H1 (cell line): ENCODE measurements around the gene TSPAN1. TPM values are rescaled to one million over a fixed set of nuclear protein-coding genes. Genes with fewer than 3 reads are reported as not detected.

ENCODE experiments used
- CTCF ChIA-PET: fragments of 300-600 bp; sonication (Branson Sonifier 250); formaldehyde crosslinking; loops from one replicate; lab custom pipeline; 2021; ENCODE audit not compliant: partially characterized antibody; lab: Charles Lee
- POLR2A ChIA-PET: fragments of 300-600 bp; sonication (Branson Sonifier 250); formaldehyde crosslinking; loops from one replicate; lab custom pipeline; 2021; ENCODE audit warnings: inconsistent platforms; ENCODE audit not compliant: partially characterized antibody; lab: Charles Lee
- DNase-seq, 2 experiments: peaks; one replicate each; pipeline versions ENCODE4 v3.0.0 to v3.0.0-alpha.2; 2010 to 2022; ENCODE audit warnings: low spot score in 2 of 2, low read depth in 1 of 2, mixed read lengths in 1 of 2
- FAIRE-seq: peaks from 2 replicates; lab custom pipeline; 2011; peaks lifted over from hg19 to GRCh38; lab: Jason Lieb, UNC
- H2AFZ ChIP-seq: 2 replicates; pipeline ENCODE4 v1.8.1; 2012; ENCODE audit warnings: low read length, inconsistent platforms
- H2AK5ac ChIP-seq: 2 replicates; pipeline ENCODE4 v1.6.1; 2013; ENCODE audit warnings: low read depth, low read length
- H2BK120ac ChIP-seq: replicated peaks from 2 replicates; pipeline ENCODE3; 2013; ENCODE audit warnings: low read depth, low read length, inconsistent platforms
- H2BK12ac ChIP-seq: 2 replicates; pipeline ENCODE4 v1.6.1; 2013; ENCODE audit warnings: low read depth, low read length
- H2BK15ac ChIP-seq: 2 replicates; pipeline ENCODE4 v1.6.1; 2013; ENCODE audit warnings: low read length
- H2BK20ac ChIP-seq: 2 replicates; pipeline ENCODE4 v1.6.1; 2013; ENCODE audit warnings: low read length
- H2BK5ac ChIP-seq: 2 replicates; pipeline ENCODE4 v1.6.1; 2013; ENCODE audit warnings: low read depth, low read length
- H3K14ac ChIP-seq: 2 replicates; pipeline ENCODE4 v1.6.1; 2013; ENCODE audit warnings: inconsistent platforms; ENCODE audit not compliant: insufficient read length
- H3K18ac ChIP-seq: 2 replicates; pipeline ENCODE4 v1.6.1; 2013; ENCODE audit warnings: low read length; ENCODE audit errors: extremely low read depth
- H3K23ac ChIP-seq: 2 replicates; pipeline ENCODE4 v1.6.1; 2013; ENCODE audit warnings: inconsistent platforms; ENCODE audit not compliant: insufficient read length
- H3K23me2 ChIP-seq: 2 replicates; pipeline ENCODE4 v1.6.1; 2013; ENCODE audit warnings: low read depth, low read length
- H3K27ac ChIP-seq: 2 replicates; pipeline ENCODE4 v1.6.1; 2011; ENCODE audit warnings: low read depth, low read length, inconsistent platforms
- H3K27me3 ChIP-seq, 4 experiments: replicated peaks in 1 of 4; 1 replicate in 1 of 4; 2 replicates in 3 of 4; pipeline versions ENCODE4 v1.6.1 to v1.8.1; 2011 to 2013; ENCODE audit warnings: low read length in 3 of 4, mild to moderate bottlenecking in 3 of 4, inconsistent platforms in 2 of 4, mixed read lengths in 2 of 4, moderate library complexity in 1 of 4; ENCODE audit not compliant: control insufficient read depth in 3 of 4, insufficient read depth in 3 of 4; ENCODE audit errors: extremely low read depth in 1 of 4
- H3K36me3 ChIP-seq, 4 experiments: 2 replicates each; pipeline versions ENCODE4 v1.6.1 to v1.8.1; 2011 to 2013; ENCODE audit warnings: mild to moderate bottlenecking in 4 of 4, low read length in 3 of 4, moderate library complexity in 2 of 4, control low read depth in 1 of 4, inconsistent platforms in 1 of 4; ENCODE audit not compliant: insufficient read depth in 4 of 4, control insufficient read depth in 2 of 4
- H3K4ac ChIP-seq: replicated peaks from 2 replicates; pipeline ENCODE3; 2013; ENCODE audit warnings: low read length, low read depth, mixed read lengths, inconsistent platforms; ENCODE audit not compliant: insufficient read length
- H3K4me1 ChIP-seq, 4 experiments: replicated peaks in 1 of 4; 1 replicate in 1 of 4; 2 replicates in 3 of 4; pipeline versions ENCODE4 v1.6.1 to v1.8.1; 2011 to 2013; ENCODE audit warnings: low read length in 3 of 4, inconsistent platforms in 2 of 4, mixed read lengths in 1 of 4; ENCODE audit not compliant: insufficient read depth in 4 of 4, control insufficient read depth in 3 of 4
- H3K4me2 ChIP-seq, 2 experiments: 2 replicates each; pipeline versions ENCODE4 v1.6.1 to v1.8.1; 2011 to 2013; ENCODE audit warnings: low read depth in 2 of 2, low read length in 2 of 2, control low read depth in 1 of 2, inconsistent platforms in 1 of 2, mild to moderate bottlenecking in 1 of 2; ENCODE audit not compliant: insufficient read depth in 1 of 2
- H3K4me3 ChIP-seq, 4 experiments: fragments of 200-600, 300-600 bp in 1 of 4; sonication (generic), shearing (Covaris generic), sonication (Bioruptor Twin) in 1 of 4; 2 replicates each; pipeline versions ENCODE4 v1.5.1 to v1.8.1; 2011 to 2016; ENCODE audit warnings: low read length in 4 of 4, low read depth in 3 of 4, control low read depth in 2 of 4, inconsistent platforms in 2 of 4, mild to moderate bottlenecking in 2 of 4, mixed read lengths in 1 of 4, moderate library complexity in 1 of 4; ENCODE audit not compliant: insufficient read depth in 2 of 4; ENCODE audit errors: extremely low read depth in 1 of 4
- H3K56ac ChIP-seq: replicated peaks from 2 replicates; pipeline ENCODE3; 2013; ENCODE audit warnings: low read depth, mild to moderate bottlenecking, mixed read lengths, low read length, inconsistent platforms; ENCODE audit not compliant: insufficient read length
- H3K79me1 ChIP-seq: 2 replicates; pipeline ENCODE4 v1.6.1; 2013; ENCODE audit warnings: low read depth, low read length, control low read depth
- H3K79me2 ChIP-seq, 2 experiments: 2 replicates each; pipeline versions ENCODE4 v1.6.1 to v1.8.1; 2012 to 2013; ENCODE audit warnings: low read length in 2 of 2, mild to moderate bottlenecking in 2 of 2, inconsistent platforms in 1 of 2; ENCODE audit not compliant: insufficient read depth in 2 of 2, control insufficient read depth in 1 of 2
- H3K9ac ChIP-seq, 4 experiments: replicated peaks in 1 of 4; 1 replicate in 1 of 4; 2 replicates in 3 of 4; pipeline versions ENCODE4 v1.6.1 to v1.8.1; 2011 to 2013; ENCODE audit warnings: low read depth in 3 of 4, low read length in 3 of 4, control low read depth in 2 of 4, mild to moderate bottlenecking in 2 of 4, moderate library complexity in 2 of 4, inconsistent platforms in 1 of 4; ENCODE audit errors: extremely low read depth in 1 of 4
- H3K9me3 ChIP-seq, 2 experiments: 2 replicates each; pipeline versions ENCODE4 v1.6.1 to v1.8.1; 2012 to 2013; ENCODE audit warnings: mild to moderate bottlenecking in 2 of 2, moderate library complexity in 2 of 2, control low read depth in 1 of 2, inconsistent platforms in 1 of 2, low read depth in 1 of 2, low read length in 1 of 2, mixed read lengths in 1 of 2; ENCODE audit not compliant: insufficient read depth in 2 of 2
- H4K20me1 ChIP-seq, 2 experiments: replicated peaks in 1 of 2; 2 replicates each; pipeline versions ENCODE3 to v1.8.1; 2011 to 2013; ENCODE audit warnings: inconsistent platforms in 2 of 2, low read length in 2 of 2, mild to moderate bottlenecking in 1 of 2; ENCODE audit not compliant: insufficient read depth in 2 of 2, control insufficient read depth in 1 of 2
- H4K5ac ChIP-seq: 2 replicates; pipeline ENCODE4 v1.6.1; 2013; ENCODE audit warnings: low read length, low read depth, mixed read lengths, inconsistent platforms; ENCODE audit not compliant: insufficient read length
- H4K8ac ChIP-seq: 2 replicates; pipeline ENCODE4 v1.8.0; 2013; ENCODE audit warnings: mild to moderate bottlenecking, moderate library complexity, low read length, inconsistent platforms; ENCODE audit not compliant: insufficient read depth; ENCODE audit errors: extremely low read depth
- H4K91ac ChIP-seq: replicated peaks from 2 replicates; pipeline ENCODE3; 2013; ENCODE audit warnings: low read length, mixed read lengths, inconsistent platforms; ENCODE audit not compliant: insufficient read length
- ASH2L ChIP-seq: fragments of 200-600, 300-600 bp; sonication (generic); IDR thresholded peaks from one replicate; pipeline ENCODE4 v1.7.1; 2017; ENCODE audit warnings: low read length
- BACH1 ChIP-seq: IDR thresholded peaks from 2 replicates; pipeline ENCODE4 v1.6.1; 2012; ENCODE audit warnings: low read length, improper control_type of control experiment
- CBX5 ChIP-seq: fragments of 300-800, 300-1000 bp; sonication (generic); IDR thresholded peaks from 2 replicates; pipeline ENCODE4 v1.7.1; 2016; ENCODE audit warnings: antibody characterized with exemption, low read length, low read depth
- HDAC2 ChIP-seq, 2 experiments: fragments of 300-600 bp in 1 of 2; sonication (generic) in 1 of 2; IDR thresholded peaks; 2 replicates each; pipeline ENCODE4 v1.6.1; 2011 to 2012; ENCODE audit warnings: low read depth in 2 of 2, low read length in 2 of 2, mild to moderate bottlenecking in 2 of 2, moderate library complexity in 2 of 2, borderline replicate concordance in 1 of 2, inconsistent platforms in 1 of 2
- MAFK ChIP-seq: IDR thresholded peaks from 2 replicates; pipeline ENCODE4 v1.6.1; 2012; ENCODE audit warnings: low read depth, mild to moderate bottlenecking, improper control_type of control experiment, low read length
- NANOG ChIP-seq: IDR thresholded peaks from 2 replicates; pipeline ENCODE4 v1.6.1; 2011; ENCODE audit warnings: low read length, low read depth, mild to moderate bottlenecking, inconsistent platforms; ENCODE audit not compliant: insufficient read depth, poor library complexity, severe bottlenecking
- RNF2 ChIP-seq: fragments of 200-900, 300-1000 bp; sonication (generic); IDR thresholded peaks from 2 replicates; pipeline ENCODE4 v1.7.1; 2016; ENCODE audit warnings: borderline replicate concordance, low read depth, mild to moderate bottlenecking, antibody characterized with exemption, low read length; ENCODE audit not compliant: poor library complexity, severe bottlenecking; ENCODE audit errors: missing control alignments
- TAF1 ChIP-seq: IDR thresholded peaks from 2 replicates; pipeline ENCODE4 v1.6.1; 2011; ENCODE audit warnings: mild to moderate bottlenecking, low read depth, low read length
- TAF7 ChIP-seq: optimal IDR thresholded peaks from 2 replicates; pipeline ENCODE3; 2011; ENCODE audit warnings: low read depth, mild to moderate bottlenecking, inconsistent platforms, low read length, moderate library complexity, borderline replicate concordance
- WGBS, 2 experiments: shearing (Covaris generic) in 1 of 2; methylation state at CpG; one replicate each; pipeline versions ENCODE4 v1.1.6 to v1.1.7; 2013 to 2015; ENCODE audit warnings: low lambda C conversion rate in 2 of 2, mixed read lengths in 2 of 2, inconsistent platforms in 1 of 2, low coverage in 1 of 2, missing lambda C conversion rate in 1 of 2; ENCODE audit not compliant: insufficient replicate concordance in 2 of 2, insufficient coverage in 1 of 2, insufficient read length in 1 of 2; ENCODE audit errors: extremely low coverage in 1 of 2, missing lambda C conversion rate in 1 of 2; 5-methylcytosine and 5-hydroxymethylcytosine counted together
- polyA plus RNA-seq, 7 experiments: library from polyadenylated mRNA; depleted of rRNA in 3 of 7; stranded (reverse) in 5 of 7; unstranded in 2 of 7; fragments of >200 nt in 5 of 7; fragments of 200-250 nt in 2 of 7; gene quantifications; 1 replicate in 5 of 7; 2 replicates in 1 of 7; 4 replicates in 1 of 7; pipeline versions ENCODE4 v1.2.1 to v1.2.3, GENCODE V29; 2011 to 2013; ENCODE audit warnings: missing spikeins in 2 of 7, mixed read lengths in 2 of 7
- total RNA-seq: library from RNA; stranded (reverse); fragmentation: NEBNext Ultra II Directional; extraction: Animal tissue kit (Norgen Biotek cat#: 25700); gene quantifications from 2 replicates; pipeline ENCODE4 v1.2.1, GENCODE V29; 2021
- TF ChIP-seq, protein P1 (sequence below): IDR thresholded peaks from 2 replicates; pipeline ENCODE4 v1.6.1; 2011; ENCODE audit warnings: low read depth, mild to moderate bottlenecking, low read length; ENCODE audit not compliant: insufficient read depth

The TSPAN1 gene
- total and polyA plus RNA-seq, 2 of the 8 experiments (the other 6 are each of a cell fraction or from before 2014, with no cell fraction given), result 0.05 TPM; not detected in 1

GRCh38 chr1:46158312-46159281 lies 16.3 kb upstream of the TSPAN1 start:
- Histone ChIP-seq H3K9ac (no peak overlapping the region), H3K9me3 (no peaks in the 10 kb centered on the region), H3K36me3 (no peaks in the 10 kb centered on the region), H3K79me2 (no peaks in the 10 kb centered on the region), H2BK15ac (no peak overlapping the region), H3K27me3 (no peaks in the 10 kb centered on the region), H3K23me2 (no peaks in the 10 kb centered on the region), H2AFZ (no peak overlapping the region), H3K14ac (no peak overlapping the region), H4K91ac (no peak overlapping the region), H3K79me1 (no peaks in the 10 kb centered on the region), H3K4ac (no peak overlapping the region), H3K4me3 (no peak overlapping the region), H3K4me2 (no peak overlapping the region), H2BK12ac (no peak overlapping the region), H4K8ac (no peak overlapping the region), H3K23ac (no peak overlapping the region), H2BK20ac (no peak overlapping the region), H2BK5ac (no peak overlapping the region), H2AK5ac (no peak overlapping the region), H2BK120ac (no peak overlapping the region), H4K20me1 (no peaks in the 10 kb centered on the region), H3K18ac (no peak overlapping the region), H3K4me1 (no peaks in the 10 kb centered on the region), H3K56ac (no peak overlapping the region), H3K27ac (no peak overlapping the region), H4K5ac (no peak overlapping the region)
- DNase-seq (no peak), FAIRE-seq (no peak)
- ChIA-PET CTCF (interaction anchor here (0.8 to 4.0 kb wide), 2 partner anchors 9 to 13 kb away, joined by 3 to 18 read pairs; no protein-coding TSS in a partner anchor), POLR2A (interaction anchor here (1.4 kb wide), 1 partner anchor 39 kb away, joined by 3 read pairs; the partner anchor contains the start of gene POMGNT1)
- WGBS, 2 experiments, result 93% methylated on average over 13 of the region's 13 CpGs; no CpG with 5 or more reads in 1 of the 2 experiments
- no peak for TF ChIP-seq TAF7
- no peak for TF ChIP-seq NANOG
- TF ChIP-seq RNF2, result no peak
- TF ChIP-seq HDAC2 (IDR thresholded peaks at IDR 0.05; ENCODE audit: borderline replicate concordance in 1 of 2, low read depth in 2 of 2, low read length in 2 of 2), result no peak
- no peak for TF ChIP-seq ASH2L
- TF ChIP-seq MAFK, result no peak
- no peak for TF ChIP-seq TAF1
- no peak for TF ChIP-seq CBX5
- no peak for TF ChIP-seq BACH1
- TF ChIP-seq, protein P1, sequence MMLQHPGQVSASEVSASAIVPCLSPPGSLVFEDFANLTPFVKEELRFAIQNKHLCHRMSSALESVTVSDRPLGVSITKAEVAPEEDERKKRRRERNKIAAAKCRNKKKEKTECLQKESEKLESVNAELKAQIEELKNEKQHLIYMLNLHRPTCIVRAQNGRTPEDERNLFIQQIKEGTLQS, result no peak
